ENCODE measurements around the gene XDH.

XDH gene

GRCh38 chr2:31379747-31380146 is 34.8 kb downstream of the XDH start:
- in situ Hi-C loops (cut with HindIII; ENCODE audit: low sequenced_read_pairs), result no loop called here
- TF ChIP-seq, protein P1, sequence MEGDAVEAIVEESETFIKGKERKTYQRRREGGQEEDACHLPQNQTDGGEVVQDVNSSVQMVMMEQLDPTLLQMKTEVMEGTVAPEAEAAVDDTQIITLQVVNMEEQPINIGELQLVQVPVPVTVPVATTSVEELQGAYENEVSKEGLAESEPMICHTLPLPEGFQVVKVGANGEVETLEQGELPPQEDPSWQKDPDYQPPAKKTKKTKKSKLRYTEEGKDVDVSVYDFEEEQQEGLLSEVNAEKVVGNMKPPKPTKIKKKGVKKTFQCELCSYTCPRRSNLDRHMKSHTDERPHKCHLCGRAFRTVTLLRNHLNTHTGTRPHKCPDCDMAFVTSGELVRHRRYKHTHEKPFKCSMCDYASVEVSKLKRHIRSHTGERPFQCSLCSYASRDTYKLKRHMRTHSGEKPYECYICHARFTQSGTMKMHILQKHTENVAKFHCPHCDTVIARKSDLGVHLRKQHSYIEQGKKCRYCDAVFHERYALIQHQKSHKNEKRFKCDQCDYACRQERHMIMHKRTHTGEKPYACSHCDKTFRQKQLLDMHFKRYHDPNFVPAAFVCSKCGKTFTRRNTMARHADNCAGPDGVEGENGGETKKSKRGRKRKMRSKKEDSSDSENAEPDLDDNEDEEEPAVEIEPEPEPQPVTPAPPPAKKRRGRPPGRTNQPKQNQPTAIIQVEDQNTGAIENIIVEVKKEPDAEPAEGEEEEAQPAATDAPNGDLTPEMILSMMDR (IDR thresholded peaks at IDR 0.05; ENCODE audit: low read depth, low read length, missing control alignments), result no peak
- DNase-seq (ENCODE audit: low read depth), result no peak
- no peak overlapping the region for H3K4me3 ChIP-seq (ENCODE audit: low read depth, low read length)

GRCh38 chr2:31378791-31379501 is 35.6 kb downstream of the XDH start:
- no peak for DNase-seq (ENCODE audit: low read depth)
- no peak overlapping the region for H3K4me3 ChIP-seq (ENCODE audit: low read depth, low read length)
- in situ Hi-C loops (cut with HindIII; ENCODE audit: low sequenced_read_pairs), result no loop called here
- TF ChIP-seq, protein P1 (IDR thresholded peaks at IDR 0.05; ENCODE audit: low read depth, low read length, missing control alignments), result no peak

GRCh38 chr2:31378389-31378788 is 36.2 kb downstream of the XDH start:
- no peak for DNase-seq (ENCODE audit: low read depth)
- TF ChIP-seq, protein P1 (IDR thresholded peaks at IDR 0.05; ENCODE audit: low read depth, low read length, missing control alignments), result no peak
- no peak overlapping the region for H3K4me3 ChIP-seq (ENCODE audit: low read depth, low read length)
- in situ Hi-C loops (cut with HindIII; ENCODE audit: low sequenced_read_pairs), result no loop called here

GRCh38 chr2:31373127-31373526 is 41.4 kb downstream of the XDH start:
- TF ChIP-seq, protein P1 (IDR thresholded peaks at IDR 0.05; ENCODE audit: low read depth, low read length, missing control alignments), result no peak
- no peak for DNase-seq (ENCODE audit: low read depth)
- H3K4me3 ChIP-seq (ENCODE audit: low read depth, low read length), result no peak overlapping the region
- in situ Hi-C loops (cut with HindIII; ENCODE audit: low sequenced_read_pairs), result no loop called here

DNA sequence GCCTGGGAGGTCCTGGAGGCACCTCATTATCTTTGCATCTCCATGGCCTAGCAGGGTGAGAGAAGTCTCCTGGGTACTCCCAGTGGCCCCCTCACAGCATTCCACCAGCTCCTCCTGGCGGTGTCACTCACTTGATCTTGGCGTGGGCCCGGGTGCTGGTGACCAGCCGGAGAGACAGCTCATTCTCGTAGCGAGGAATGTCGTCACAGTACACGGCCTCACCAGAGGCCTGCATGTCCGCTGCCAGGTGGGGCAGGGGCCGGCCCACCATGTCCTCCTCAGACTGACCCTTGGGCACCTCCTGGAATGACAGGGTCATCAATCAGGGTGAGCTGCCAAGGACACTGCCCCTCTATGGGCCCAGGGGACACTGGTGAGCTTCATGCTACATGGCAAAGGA is 42.4 kb downstream of the XDH start:
- TF ChIP-seq, protein P1 (IDR thresholded peaks at IDR 0.05; ENCODE audit: low read depth, low read length, missing control alignments), result no peak
- no peak overlapping the region for H3K4me3 ChIP-seq (ENCODE audit: low read depth, low read length)
- no peak for DNase-seq (ENCODE audit: low read depth)
- in situ Hi-C loops (cut with HindIII; ENCODE audit: low sequenced_read_pairs), result no loop called here

- in situ Hi-C loops (cut with HindIII; ENCODE audit: low sequenced_read_pairs), result no loop called here
- DNase-seq (ENCODE audit: low read depth), result no peak
Observed at GRCh38 chr2:31371691-31372090, 42.9 kb downstream of the XDH start.

More at GRCh38 chr2:31371691-31372090, 42.9 kb downstream of the XDH start:
- TF ChIP-seq, protein P1 (IDR thresholded peaks at IDR 0.05; ENCODE audit: low read depth, low read length, missing control alignments), result no peak
- no peak overlapping the region for H3K4me3 ChIP-seq (ENCODE audit: low read depth, low read length)

Measured in astrocyte of the cerebellum (primary cell).